ENCODE data around the gene PC. TPM values are rescaled to one million over a fixed set of nuclear protein-coding genes. Genes with fewer than 3 reads are reported as not detected.
"Not testable (repeated sequence)": the region's sequence is repeated elsewhere in the genome, so short reads cannot be mapped to it uniquely, and the experiment has no call there.

PC gene, protein sequence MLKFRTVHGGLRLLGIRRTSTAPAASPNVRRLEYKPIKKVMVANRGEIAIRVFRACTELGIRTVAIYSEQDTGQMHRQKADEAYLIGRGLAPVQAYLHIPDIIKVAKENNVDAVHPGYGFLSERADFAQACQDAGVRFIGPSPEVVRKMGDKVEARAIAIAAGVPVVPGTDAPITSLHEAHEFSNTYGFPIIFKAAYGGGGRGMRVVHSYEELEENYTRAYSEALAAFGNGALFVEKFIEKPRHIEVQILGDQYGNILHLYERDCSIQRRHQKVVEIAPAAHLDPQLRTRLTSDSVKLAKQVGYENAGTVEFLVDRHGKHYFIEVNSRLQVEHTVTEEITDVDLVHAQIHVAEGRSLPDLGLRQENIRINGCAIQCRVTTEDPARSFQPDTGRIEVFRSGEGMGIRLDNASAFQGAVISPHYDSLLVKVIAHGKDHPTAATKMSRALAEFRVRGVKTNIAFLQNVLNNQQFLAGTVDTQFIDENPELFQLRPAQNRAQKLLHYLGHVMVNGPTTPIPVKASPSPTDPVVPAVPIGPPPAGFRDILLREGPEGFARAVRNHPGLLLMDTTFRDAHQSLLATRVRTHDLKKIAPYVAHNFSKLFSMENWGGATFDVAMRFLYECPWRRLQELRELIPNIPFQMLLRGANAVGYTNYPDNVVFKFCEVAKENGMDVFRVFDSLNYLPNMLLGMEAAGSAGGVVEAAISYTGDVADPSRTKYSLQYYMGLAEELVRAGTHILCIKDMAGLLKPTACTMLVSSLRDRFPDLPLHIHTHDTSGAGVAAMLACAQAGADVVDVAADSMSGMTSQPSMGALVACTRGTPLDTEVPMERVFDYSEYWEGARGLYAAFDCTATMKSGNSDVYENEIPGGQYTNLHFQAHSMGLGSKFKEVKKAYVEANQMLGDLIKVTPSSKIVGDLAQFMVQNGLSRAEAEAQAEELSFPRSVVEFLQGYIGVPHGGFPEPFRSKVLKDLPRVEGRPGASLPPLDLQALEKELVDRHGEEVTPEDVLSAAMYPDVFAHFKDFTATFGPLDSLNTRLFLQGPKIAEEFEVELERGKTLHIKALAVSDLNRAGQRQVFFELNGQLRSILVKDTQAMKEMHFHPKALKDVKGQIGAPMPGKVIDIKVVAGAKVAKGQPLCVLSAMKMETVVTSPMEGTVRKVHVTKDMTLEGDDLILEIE
- total RNA-seq = 12.7 and 14.1 TPM in 2 replicates

DNA sequence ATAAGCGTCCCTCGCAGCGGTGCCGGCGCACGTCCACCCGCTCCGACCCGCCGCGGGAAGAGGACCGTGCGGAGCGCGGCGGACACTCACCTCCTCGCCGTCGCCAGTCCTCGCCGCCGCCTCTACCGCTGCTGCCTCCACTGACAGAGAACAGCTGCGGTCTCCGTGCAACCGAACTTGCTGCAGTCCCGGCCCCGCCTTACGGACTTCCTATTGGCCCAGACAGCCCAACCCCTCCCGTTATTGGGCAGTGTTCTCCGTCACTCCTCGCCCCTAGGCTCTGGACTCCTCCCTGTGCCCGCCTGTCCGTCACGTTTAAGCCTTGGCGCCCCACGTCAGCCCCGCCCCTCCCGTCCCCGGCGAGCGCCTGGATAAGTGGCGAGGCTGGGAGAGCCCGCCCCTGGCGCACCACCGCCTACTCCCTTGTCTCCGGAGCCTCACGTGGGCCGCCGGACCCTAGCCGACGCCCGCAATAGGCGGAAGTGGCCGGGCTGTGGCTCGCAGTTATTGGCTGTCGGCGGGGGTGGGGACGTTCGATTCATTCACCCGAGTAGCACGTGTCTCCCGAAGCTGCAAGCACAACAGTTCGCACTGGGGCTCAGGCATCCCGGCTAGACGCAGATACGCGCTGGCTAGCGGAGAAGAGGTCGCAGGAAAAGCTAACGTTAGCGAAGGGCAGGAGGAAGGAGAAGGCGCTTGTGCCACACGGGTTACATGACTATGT, at the start of gene PC:
Gene PC (minus strand): TSS at position 152 of the 724 bp plus-strand sequence. CDS start 86,224 bp downstream, outside the sequence.
- intact Hi-C loops (cut with micrococcal nuclease) = loop anchor here (1.0 to 10.0 kb wide), 4 partner anchors 102 to 364 kb away; partner anchors contain the start of genes CCDC87, CCS, KDM2A and RCE1

DNA sequence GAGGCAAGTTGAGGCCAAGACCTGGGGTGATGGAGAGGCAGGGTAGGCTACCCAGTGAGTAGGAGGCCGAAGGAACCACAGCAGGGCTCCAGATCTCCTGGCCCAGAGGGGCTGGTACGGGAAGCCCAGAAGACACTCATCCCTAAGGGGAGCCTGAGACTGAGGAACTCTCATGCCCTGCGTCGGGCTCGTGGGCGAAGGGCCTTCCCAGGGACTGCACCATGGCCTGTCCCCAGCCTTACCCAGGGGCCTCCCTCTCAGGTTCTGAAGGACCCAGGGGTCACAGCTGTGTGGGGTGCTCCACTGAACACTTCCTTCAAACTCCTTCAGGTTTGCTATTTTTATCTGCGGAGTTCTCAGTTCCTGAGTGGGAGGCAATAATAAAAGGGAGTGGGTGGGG, 48.9 kb upstream of the PC start:
- intact Hi-C loops (cut with micrococcal nuclease) = no loop called here

DNA sequence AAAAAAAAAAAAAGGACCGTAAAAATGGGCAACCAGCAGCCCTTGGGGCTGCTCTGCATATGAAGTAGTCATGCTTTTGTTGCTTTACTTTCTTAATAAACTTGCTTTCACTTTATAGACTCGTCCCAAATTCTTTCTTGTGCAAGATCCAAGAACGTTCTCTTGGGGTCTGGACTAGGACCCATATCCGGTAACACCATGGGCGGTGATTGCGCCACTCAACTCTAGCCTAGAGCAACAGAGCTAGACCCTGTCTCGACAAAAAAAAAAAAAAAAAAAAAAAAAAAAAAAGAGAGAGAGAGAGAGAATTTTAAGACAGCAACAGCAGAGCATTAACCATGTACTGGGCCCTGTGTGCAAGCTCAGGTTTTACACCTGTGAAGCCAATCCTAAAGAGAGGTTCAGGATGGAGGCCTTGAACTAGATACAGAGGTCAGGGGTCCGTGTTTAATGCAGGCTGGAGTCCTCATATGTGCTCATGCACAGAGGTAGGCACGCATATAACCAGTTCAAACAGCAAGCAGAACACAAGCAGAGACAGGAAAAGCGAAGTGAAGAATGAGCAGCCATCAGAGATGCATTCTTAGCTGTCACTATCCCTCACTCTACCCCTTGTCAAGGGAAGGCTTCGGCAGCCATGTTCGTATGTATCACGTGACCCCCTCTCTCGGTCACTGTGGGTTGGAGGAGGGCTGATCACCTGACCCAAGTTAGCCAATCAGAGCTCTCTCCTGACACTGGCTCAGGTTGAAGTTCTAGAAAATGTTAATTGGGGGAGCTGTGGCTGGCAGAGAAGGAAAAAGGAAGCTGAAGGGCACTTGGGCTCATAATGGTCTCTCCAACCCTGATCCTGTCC, 48.1 kb upstream of the PC start:
- intact Hi-C loops (cut with micrococcal nuclease) = no loop called here

DNA sequence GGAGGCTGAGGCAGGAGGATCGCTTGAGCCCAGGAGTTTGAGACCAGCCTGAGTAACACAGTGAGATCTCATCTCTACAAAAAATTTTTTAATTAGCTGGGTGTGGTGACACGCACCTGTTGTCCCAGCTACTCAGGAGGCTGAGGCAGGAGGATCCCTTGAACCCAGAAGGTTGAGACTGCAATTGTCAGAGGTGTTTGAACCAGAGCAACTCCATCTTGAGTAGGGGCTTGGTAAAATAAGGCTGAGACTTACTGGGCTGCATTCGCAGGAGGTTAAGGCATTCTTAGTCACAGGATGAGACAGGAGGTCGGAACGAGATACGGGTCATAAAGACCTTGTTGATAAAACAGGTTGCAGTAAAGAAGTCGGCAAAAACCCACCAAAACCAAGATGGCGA, 47.0 kb upstream of the PC start:
- intact Hi-C loops (cut with micrococcal nuclease) = not testable (repeated sequence)

DNA sequence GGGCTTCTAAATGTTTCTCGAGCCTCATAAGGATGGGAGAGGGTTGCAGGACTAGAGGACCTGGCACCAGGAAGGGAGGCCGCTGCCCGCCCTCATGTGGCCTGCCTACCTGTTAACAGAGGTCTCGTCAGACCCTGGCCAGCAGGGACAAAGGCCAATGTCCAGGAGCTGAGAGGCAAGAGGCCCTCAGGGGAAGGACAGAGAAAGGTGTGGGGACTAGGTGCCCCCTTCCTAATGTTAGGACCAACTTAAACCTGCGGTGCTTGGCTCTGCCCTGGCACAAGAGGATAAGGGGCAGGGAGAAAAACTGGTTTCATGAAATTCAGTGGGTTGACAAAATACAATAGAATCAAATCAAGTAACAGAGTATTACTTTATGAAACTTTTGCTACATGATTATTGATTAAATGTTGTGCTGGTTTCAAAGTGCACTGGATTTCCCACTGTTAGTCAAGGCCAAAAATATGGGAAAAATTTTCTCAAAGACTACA, 44.8 kb upstream of the PC start:
- intact Hi-C loops (cut with micrococcal nuclease) = no loop called here

DNA sequence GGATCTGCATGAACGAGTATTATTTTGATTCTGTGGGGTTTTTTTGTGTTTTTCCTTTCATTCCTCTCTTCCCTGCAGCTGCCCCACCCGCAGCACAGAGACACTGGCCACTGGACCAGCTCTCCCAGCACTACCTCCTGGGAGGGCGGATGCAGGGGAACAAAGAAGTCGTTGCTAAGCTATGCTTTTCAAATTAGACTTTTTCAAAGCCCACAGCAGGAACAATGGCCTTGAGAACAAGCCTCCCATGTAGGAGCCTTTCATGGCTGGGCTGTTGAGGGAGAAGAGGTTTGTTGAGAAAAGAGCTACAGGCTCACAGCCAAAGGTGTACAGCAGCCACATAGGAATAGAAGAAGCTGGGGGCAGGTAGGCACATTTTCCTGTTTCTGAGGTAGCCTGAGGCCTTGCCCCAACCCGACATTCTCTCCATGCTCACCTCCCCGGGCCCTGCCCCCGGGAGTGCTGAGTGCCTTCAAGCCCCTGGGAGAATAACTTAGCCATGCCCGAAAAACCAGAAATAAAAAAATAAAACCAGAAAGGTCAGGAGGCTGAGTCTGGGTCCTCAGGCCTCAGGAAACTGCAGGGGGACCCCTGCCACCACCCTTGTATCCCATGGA, 44.2 kb upstream of the PC start:
- intact Hi-C loops (cut with micrococcal nuclease) = no loop called here

DNA sequence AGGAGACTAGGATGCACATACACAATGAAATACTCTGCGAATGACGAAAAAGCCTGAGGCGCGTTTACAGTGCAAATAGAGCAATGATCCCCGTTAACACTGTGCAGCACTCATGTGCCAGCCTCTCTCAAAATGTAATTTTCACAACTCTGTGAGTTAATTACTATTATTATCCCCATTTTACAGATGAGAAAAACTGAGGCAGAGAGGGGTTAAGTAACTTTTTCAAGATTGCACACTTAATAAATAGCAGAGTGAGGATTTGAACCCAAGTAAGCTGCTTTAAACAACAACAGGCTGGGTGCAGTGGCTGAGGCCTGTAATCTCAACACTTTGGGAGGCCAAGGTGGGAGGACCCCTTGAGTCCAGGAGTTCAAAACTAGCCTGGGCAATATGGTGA, 43.1 kb upstream of the PC start:
- intact Hi-C loops (cut with micrococcal nuclease) = no loop called here

DNA sequence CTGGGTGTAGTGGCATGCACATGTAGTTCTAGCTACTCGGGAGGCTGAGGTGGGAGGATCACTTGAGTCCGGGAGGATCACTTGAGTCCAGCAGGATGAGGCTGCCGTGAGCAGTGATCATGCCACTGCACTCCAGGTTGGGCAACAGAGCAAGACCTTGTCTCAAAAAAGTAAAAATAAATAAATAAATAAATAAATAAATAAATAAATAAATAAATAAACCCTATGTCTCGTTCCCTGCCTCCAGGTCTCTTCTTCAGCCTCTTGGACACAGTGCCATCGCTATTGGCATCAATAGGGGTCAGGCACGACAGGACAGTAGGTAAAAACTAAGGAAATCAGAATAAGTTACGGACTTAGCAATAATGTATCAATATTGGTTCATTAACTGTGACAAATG, 41.4 kb upstream of the PC start:
- intact Hi-C loops (cut with micrococcal nuclease) = no loop called here

DNA sequence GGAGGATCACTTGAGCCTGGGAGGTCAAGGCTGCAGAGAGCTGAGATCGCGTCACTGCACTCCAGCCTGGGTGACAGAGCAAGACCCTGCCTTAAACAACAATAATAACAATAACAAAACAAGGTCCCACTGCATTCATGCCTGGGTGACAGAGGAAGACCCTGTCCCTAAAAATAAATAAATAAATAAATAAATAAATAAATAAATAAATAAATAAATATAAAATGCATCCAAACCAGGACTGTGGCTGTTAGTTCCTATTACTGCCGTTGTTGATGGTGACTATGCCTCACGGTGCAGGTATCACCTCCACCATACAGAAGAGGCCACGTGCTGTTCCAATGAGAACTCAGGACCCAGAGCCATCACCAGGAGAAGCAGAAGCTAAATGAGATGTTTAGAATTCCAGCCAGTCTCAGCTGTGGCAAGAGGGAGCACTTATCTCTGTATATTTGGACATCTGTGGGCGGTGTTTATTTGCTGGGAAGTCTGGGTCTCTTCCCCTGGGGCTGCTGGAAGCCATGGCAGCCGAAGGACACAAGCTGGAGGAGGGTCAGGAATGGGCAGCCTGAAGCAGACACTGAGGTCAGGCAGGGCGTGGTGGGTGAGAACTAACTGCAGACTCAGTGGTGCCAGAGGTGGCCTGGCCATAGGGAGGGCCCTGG, 38.6 kb upstream of the PC start:
- intact Hi-C loops (cut with micrococcal nuclease) = no loop called here

DNA sequence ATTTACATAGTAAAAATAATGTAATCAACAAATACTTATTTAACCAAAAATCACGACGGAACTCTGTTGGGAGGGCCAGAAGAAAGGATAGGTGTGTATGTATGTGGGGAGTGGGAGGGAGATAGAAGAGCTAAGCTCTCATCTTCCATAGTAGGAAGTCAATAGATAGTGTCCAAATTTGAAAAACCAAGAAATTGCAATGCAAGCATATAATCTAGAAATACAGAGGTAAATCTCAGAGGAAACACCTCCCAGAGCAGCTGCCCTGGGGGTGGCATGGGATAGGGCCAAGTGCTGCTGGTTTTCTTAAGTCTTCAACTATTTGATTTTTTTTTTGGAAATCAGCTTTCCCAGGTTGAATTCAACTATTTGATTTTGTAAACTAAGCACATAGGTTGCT, 33.9 kb upstream of the PC start:
- intact Hi-C loops (cut with micrococcal nuclease) = no loop called here

DNA sequence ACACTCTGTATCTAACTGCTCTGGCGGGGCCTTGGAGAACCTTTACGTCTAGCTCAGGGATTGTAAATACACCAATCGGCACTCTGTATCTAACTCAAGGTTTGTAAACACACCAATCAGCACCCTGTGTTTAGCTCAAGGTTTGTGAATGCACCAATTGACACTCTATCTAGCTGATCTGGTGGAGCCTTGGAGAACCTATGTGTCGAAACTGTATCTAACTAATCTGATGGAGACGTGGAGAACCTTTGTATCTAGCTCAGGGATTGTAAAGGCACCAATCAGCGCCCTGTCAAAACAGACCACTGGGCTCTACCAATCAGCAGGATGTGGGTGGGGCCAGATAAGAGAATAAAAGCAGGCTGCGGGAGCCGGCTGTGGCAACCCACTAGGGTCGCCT, 31.2 kb upstream of the PC start:
- intact Hi-C loops (cut with micrococcal nuclease) = not testable (repeated sequence)

DNA sequence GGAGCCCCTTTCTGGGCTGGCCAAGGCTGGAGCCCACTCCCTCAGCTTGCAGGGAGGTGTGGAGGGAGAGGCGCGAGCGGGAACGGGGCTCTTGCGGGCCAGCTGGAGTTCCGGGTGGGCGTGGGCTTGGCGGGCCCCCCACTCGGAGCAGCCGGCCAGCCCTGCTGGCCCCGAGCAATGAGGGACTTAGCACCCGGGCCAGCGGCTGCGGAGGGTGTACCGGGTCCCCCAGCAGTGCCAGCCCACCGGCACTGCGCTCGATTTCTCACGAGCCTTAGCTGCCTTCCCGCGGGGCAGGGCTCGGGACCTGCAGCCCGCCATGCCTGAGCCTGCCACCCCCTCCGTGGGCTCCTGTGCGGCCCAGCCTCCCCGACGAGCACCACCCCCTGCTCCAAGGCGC, 30.6 kb upstream of the PC start:
- intact Hi-C loops (cut with micrococcal nuclease) = not testable (repeated sequence)

DNA sequence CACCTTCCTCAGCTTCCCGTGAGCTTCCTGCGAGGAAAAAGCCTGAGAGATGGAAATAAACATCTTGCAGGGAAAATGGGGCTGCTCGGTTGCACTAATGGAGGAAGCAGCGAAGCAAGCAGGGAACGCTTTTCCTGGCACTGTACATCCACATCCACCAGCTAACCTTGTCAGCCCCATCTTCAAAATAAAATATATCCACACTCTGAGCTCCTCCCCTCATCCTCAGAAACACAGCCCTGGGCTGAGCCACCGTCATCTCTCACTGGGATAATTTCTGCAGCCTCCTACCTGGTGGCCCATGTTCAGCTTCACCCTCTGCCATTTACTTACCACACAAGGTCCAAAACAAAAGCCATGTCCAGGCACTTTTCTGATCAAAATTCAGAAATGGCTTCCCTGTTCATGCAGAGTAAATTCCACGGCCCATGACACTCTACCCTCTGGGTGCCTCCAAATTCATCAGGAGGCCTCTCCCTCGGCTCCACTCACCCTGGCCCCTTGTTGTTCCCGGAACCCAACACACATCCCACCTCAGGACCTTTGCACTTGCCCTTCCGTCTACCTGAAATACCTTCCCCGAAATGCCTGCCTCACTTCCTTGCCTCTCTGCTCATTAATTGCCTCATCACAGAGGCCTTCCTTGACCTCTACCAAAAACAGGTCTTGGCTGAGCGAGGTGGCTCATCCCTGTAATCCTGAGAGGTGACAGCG, 29.9 kb upstream of the PC start:
- intact Hi-C loops (cut with micrococcal nuclease) = no loop called here

DNA sequence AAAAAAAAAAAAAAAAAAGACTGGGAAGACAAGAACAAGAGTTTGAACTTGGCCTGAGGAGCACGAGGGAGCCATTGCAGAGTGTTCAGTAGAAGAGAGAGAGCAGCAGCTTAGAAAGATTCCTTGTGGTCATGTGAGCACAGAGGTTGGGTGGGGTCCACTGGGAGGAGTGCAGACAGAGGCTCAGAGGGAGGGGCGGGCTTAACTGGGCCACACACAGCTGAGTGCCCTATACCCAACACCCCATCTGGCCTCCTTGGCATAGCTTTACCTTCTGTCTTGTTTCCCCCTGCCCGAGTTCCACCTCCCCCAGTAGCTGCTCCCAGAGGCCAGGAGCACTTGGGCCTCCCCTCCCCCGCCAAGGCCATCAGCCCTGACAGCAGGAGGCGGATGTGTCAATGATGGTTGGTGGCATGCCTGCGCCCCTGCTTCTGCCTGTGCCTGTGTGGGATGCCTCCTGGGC, 29.0 kb upstream of the PC start:
- intact Hi-C loops (cut with micrococcal nuclease) = no loop called here

DNA sequence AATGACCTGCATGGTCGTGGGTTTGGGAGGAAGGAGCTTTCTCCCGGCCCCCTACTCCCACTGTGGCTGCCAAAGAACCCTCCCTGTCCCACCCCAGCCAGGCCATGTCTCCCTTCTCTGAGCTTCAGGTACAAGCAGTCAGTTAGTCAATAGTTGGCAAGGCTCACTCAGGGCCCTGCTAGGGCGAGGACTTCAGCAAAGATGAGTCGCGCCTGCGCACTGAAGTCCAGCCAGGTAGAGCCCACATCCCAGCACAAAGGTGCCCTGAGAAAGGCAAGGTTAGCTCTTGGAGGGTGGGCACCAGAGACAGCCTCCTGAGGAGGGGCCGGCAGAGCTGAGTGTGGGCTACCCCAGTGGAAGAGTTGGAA, 28.0 kb upstream of the PC start:
- intact Hi-C loops (cut with micrococcal nuclease) = no loop called here

DNA sequence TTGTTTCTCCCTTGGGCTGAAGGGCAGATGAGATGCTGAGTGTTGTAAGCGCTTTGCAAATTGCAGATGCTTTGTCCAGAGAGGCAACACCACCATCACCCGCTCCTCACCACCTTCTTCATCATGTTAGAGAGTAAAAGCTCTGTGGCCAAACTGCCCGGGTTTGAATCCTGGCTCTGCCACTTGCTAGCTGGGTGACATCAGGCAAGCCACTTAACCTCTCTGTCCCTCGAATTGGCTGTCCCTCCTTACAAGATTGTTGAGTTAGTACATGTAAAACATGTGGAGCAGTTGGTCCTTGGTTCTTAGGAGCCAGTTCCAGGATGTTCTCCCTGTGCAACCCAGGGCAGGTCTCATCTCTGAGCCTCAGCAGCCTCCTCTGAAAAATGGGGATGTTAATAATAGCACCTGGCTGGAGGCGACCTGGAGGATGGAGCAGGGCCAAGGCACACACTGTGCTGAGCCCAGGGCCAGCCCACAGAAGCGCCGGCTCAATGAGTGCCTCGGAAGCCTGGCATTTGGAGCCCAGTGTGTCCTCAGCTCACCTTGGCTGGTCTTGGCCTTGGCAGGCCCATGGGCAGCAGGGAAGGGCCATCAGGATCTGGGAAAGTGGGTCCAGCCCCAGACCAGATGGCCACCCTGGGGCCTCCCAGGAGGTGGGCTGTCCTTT, 27.5 kb upstream of the PC start:
- intact Hi-C loops (cut with micrococcal nuclease) = no loop called here

DNA sequence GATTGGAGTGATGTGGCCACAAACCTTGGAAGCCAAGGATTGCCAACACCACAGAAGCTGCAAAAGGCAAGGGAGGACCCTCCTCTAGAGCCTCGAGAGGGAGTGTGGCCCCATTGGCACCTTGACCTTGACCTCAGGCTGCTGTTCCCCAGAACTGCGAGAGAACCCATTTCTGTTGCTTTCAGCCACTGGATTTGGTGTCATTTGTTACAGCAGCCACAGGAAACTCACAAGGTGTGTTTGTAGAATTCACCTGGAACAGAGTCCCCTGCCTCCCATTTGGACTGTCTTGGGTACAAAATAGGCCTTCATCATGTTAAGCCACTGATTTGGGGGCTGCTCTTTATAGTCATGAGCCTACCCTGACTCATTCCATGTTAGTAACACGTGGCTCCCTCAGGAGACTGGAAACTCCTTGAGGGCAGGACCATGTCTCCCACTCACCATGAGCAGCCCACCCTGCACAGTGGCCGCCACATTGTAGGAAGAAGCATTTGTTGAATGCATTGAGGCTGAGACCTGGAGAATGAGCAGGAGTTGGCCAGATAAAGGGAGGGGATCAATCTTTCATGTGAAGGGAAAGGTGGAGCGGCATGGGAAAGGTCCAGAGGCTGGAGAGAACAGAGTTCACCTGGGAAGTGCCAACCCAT, 25.2 kb upstream of the PC start:
- intact Hi-C loops (cut with micrococcal nuclease) = no loop called here

All from T-helper 2 cell treated with Interferon-gamma antibody and Interleukin-4, amounts not matched to agents 100 ng/mL and 5 ng/mL, for 36 hours (primary cell).